Measurements from ENCODE around the gene PTBP3. TPM values are rescaled to one million over a fixed set of nuclear protein-coding genes. Genes with fewer than 3 reads are reported as not detected.
"Not testable (repeated sequence)": the region's sequence is repeated elsewhere in the genome, so short reads cannot be mapped to it uniquely, and the experiment has no call there.

PTBP3 gene
- polyA plus RNA-seq, 1 experiment, result 34.8 TPM

GRCh38 chr9:112268413-112268812 is 65.0 kb downstream of the PTBP3 start:
- DNase-seq (ENCODE audit: low read depth, low spot score), result no peak
- no peak overlapping the region for H3K4me3 ChIP-seq (ENCODE audit: low read depth, low read length)
- no peak for TF ChIP-seq CTCF (IDR thresholded peaks at IDR 0.05; ENCODE audit: low read depth, low read length)
- H3K27ac ChIP-seq (ENCODE audit: low read depth, low read length), result no peak overlapping the region
- ChIA-PET CTCF (interaction anchor here (0.6 kb wide), 1 partner anchor 65 kb away, joined by 3 read pairs; the partner anchor contains the start of gene PTBP3), POLR2A (no interaction called here)
- no peaks in the 10 kb centered on the region for H3K9me3 ChIP-seq (ENCODE audit: control insufficient read depth, insufficient read depth, low read length)
- no peaks in the 10 kb centered on the region for H3K27me3 ChIP-seq (ENCODE audit: control insufficient read depth, insufficient read depth, low read length)

GRCh38 chr9:112267086-112267485 is 66.3 kb downstream of the PTBP3 start:
- H3K27me3 ChIP-seq (ENCODE audit: control insufficient read depth, insufficient read depth, low read length); DNase-seq (ENCODE audit: low read depth, low spot score); H3K27ac ChIP-seq (ENCODE audit: low read depth, low read length); H3K4me3 ChIP-seq (ENCODE audit: low read depth, low read length); POLR2A ChIA-PET; H3K9me3 ChIP-seq (ENCODE audit: control insufficient read depth, insufficient read depth, low read length); CTCF ChIA-PET: not testable (repeated sequence)

- Histone ChIP-seq H3K27me3 (ENCODE audit: control insufficient read depth, insufficient read depth, low read length) (no peaks in the 10 kb centered on the region), H3K4me3 (ENCODE audit: low read depth, low read length) (no peak overlapping the region), H3K27ac (ENCODE audit: low read depth, low read length) (no peak overlapping the region), H3K9me3 (ENCODE audit: control insufficient read depth, insufficient read depth, low read length) (no peaks in the 10 kb centered on the region)
- no peak for DNase-seq (ENCODE audit: low read depth, low spot score)
- ChIA-PET CTCF (no interaction called here), POLR2A (no interaction called here)
- no peak for TF ChIP-seq CTCF (IDR thresholded peaks at IDR 0.05; ENCODE audit: low read depth, low read length)
Observed at GRCh38 chr9:112265391-112265790, 68.0 kb downstream of the PTBP3 start.

- POLR2A ChIA-PET, result no interaction called here
- no peak overlapping the region for H3K4me3 ChIP-seq (ENCODE audit: low read depth, low read length)
- no peak for TF ChIP-seq CTCF (IDR thresholded peaks at IDR 0.05; ENCODE audit: low read depth, low read length)
- no peaks in the 10 kb centered on the region for H3K27me3 ChIP-seq (ENCODE audit: control insufficient read depth, insufficient read depth, low read length)
- DNase-seq (ENCODE audit: low read depth, low spot score), result no peak
- no peaks in the 10 kb centered on the region for H3K9me3 ChIP-seq (ENCODE audit: control insufficient read depth, insufficient read depth, low read length)
- no peak overlapping the region for H3K27ac ChIP-seq (ENCODE audit: low read depth, low read length)
- CTCF ChIA-PET, result interaction anchor here (0.5 to 1.2 kb wide), 2 partner anchors 449 to 554 kb away, joined by 4 to 6 read pairs; no protein-coding TSS in a partner anchor
Observed at GRCh38 chr9:112262577-112262976, 70.8 kb downstream of the PTBP3 start.

- no peak for DNase-seq (ENCODE audit: low read depth, low spot score)
- ChIA-PET CTCF (interaction anchor here (1.2 to 1.3 kb wide), 2 partner anchors 163 to 450 kb away, joined by 3 to 4 read pairs; no protein-coding TSS in a partner anchor), POLR2A (no interaction called here)
- Histone ChIP-seq H3K27me3 (ENCODE audit: control insufficient read depth, insufficient read depth, low read length) (no peaks in the 10 kb centered on the region), H3K4me3 (ENCODE audit: low read depth, low read length) (no peak overlapping the region), H3K9me3 (ENCODE audit: control insufficient read depth, insufficient read depth, low read length) (no peaks in the 10 kb centered on the region), H3K27ac (ENCODE audit: low read depth, low read length) (no peak overlapping the region)
- TF ChIP-seq CTCF (IDR thresholded peaks at IDR 0.05; ENCODE audit: low read depth, low read length), result no peak
Observed at GRCh38 chr9:112261133-112261532, 72.3 kb downstream of the PTBP3 start.

- DNase-seq (ENCODE audit: low read depth, low spot score), result no peak
- CTCF ChIA-PET, result interaction anchor here (1.0 kb wide), 1 partner anchor 161 kb away, joined by 8 read pairs; no protein-coding TSS in a partner anchor
- POLR2A ChIA-PET, result no interaction called here
Observed at GRCh38 chr9:112258106-112258505, 75.3 kb downstream of the PTBP3 start.

More at GRCh38 chr9:112258106-112258505, 75.3 kb downstream of the PTBP3 start:
- Histone ChIP-seq H3K27me3 (ENCODE audit: control insufficient read depth, insufficient read depth, low read length) (no peaks in the 10 kb centered on the region), H3K4me3 (ENCODE audit: low read depth, low read length) (no peak overlapping the region), H3K27ac (ENCODE audit: low read depth, low read length) (no peak overlapping the region), H3K9me3 (ENCODE audit: control insufficient read depth, insufficient read depth, low read length) (no peaks in the 10 kb centered on the region)
- no peak for TF ChIP-seq CTCF (IDR thresholded peaks at IDR 0.05; ENCODE audit: low read depth, low read length)
